Measurements from ENCODE around the gene SMIM8. TPM values are rescaled to one million over a fixed set of nuclear protein-coding genes. Genes with fewer than 3 reads are reported as not detected.
A peak's percentile ranks its signal among the peaks of the same experiment; 100 is the strongest.

The SMIM8 gene
- total RNA-seq (2014; rRNA removed) (3.4 and 5.0 TPM in 2 replicates), Bru-seq, nascent RNA (percentile 57 among the genes with signal in this experiment), BruChase-seq, experiment 1, labeled RNA remaining after a 6-hour chase (percentile 52 among the genes with signal in this experiment), BruChase-seq, experiment 2, labeled RNA remaining after a 2-hour chase (percentile 63 among the genes with signal in this experiment)
- long read RNA-seq, transcript SMIM8-201 (3 exons, 2,405 nt): major isoform, 11 of 18 reads
- long read RNA-seq, partial matches to known transcripts: 3 of 18 reads
- long read RNA-seq, other reads (novel, unspliced or antisense): 4 of 18 reads

GRCh38 chr6:87322304-87323212, at the start of gene SMIM8:
SMIM8 (plus strand) TSS chr6:87322588; CDS start chr6:87337032, 14,444 bp downstream.
- DNase-seq (peak; percentile 74), ATAC-seq (peak; percentile 98)
- Histone ChIP-seq H3K27me3 (ENCODE audit: low read length) (no peaks in the 10 kb centered on the region), H3K9ac (ENCODE audit: low read length) (peak within 1 kb of the TSS; percentile 87), H3K9me3 (ENCODE audit: low read length) (no peaks in the 10 kb centered on the region), H3K4me1 (ENCODE audit: insufficient read depth, low read length) (no peaks in the 10 kb centered on the region; the same call in 1 of the 2 replicates), H3K27ac (ENCODE audit: low read length) (no peak within 1 kb of the TSS), H3K36me3 (ENCODE audit: low read depth, low read length) (no peaks in the 10 kb centered on the region), H3K79me2 (ENCODE audit: low read length) (peaks cover 5% of the 10 kb centered on the region; the same call in 1 of the 2 replicates), H4K20me1 (ENCODE audit: low read length) (no peaks in the 10 kb centered on the region), H2AFZ (ENCODE audit: low read length) (peak within 1 kb of the TSS; percentile 99), H3K9me2 (replicated peaks; ENCODE audit: low read length) (no peaks in the 10 kb centered on the region), H3K4me3 (ENCODE audit: low read length) (peak within 1 kb of the TSS; percentile 95), H3F3A (ENCODE audit: low read length, unreplicated experiment) (no peaks in the 10 kb centered on the region), H3K4me2 (ENCODE audit: low read length) (peak within 1 kb of the TSS; percentile 91)
- ChIA-PET POLR2A (ENCODE audit: unreplicated experiment) (no interaction called here), CTCF (interaction anchor here (1.6 kb wide), 1 partner anchor 70 kb away, joined by 3 read pairs; no protein-coding TSS in a partner anchor)
- BruUV-seq (replicated peaks): TSS peak; percentile 40
- intact Hi-C loops (cut with micrococcal nuclease): no loop called here
- peak; percentile 85 for TF ChIP-seq CTCF (conservative IDR thresholded peaks at IDR 0.05; ENCODE audit: low read depth, low read length)
- no peak for TF ChIP-seq EZH2 (IDR thresholded peaks at IDR 0.05; ENCODE audit: low read length, unreplicated experiment)

GRCh38 chr6:87274660-87275274, 47.6 kb upstream of the SMIM8 start:
- DNase-seq (no peak), ATAC-seq (0 out of 2 replicates have a peak, but pooled peaks have one; percentile 27)
- Histone ChIP-seq H3K4me2 (ENCODE audit: low read length) (no peak overlapping the region), H3K27ac (ENCODE audit: low read length) (no peak overlapping the region), H3K79me2 (ENCODE audit: low read length) (no peaks in the 10 kb centered on the region), H2AFZ (ENCODE audit: low read length) (no peak overlapping the region), H3K9me2 (replicated peaks; ENCODE audit: low read length) (no peaks in the 10 kb centered on the region), H3F3A (ENCODE audit: low read length, unreplicated experiment) (no peaks in the 10 kb centered on the region), H4K20me1 (ENCODE audit: low read length) (no peaks in the 10 kb centered on the region), H3K27me3 (ENCODE audit: low read length) (no peaks in the 10 kb centered on the region), H3K36me3 (ENCODE audit: low read depth, low read length) (no peaks in the 10 kb centered on the region), H3K9ac (ENCODE audit: low read length) (no peak overlapping the region), H3K9me3 (ENCODE audit: low read length) (no peaks in the 10 kb centered on the region), H3K4me3 (ENCODE audit: low read length) (no peak overlapping the region), H3K4me1 (ENCODE audit: insufficient read depth, low read length) (peaks cover 10% of the 10 kb centered on the region; the same call in 1 of the 2 replicates)
- no TSS peak for BruUV-seq (replicated peaks)
- POLR2A ChIA-PET (ENCODE audit: unreplicated experiment): no interaction called here
- CTCF ChIA-PET: no interaction called here
- TF ChIP-seq CTCF (conservative IDR thresholded peaks at IDR 0.05; ENCODE audit: low read depth, low read length) (no peak), EZH2 (IDR thresholded peaks at IDR 0.05; ENCODE audit: low read length, unreplicated experiment) (no peak), EZH2phosphoT487 (IDR thresholded peaks at IDR 0.05; ENCODE audit: borderline replicate concordance, low read length) (no peak)
- intact Hi-C loops (cut with micrococcal nuclease): no loop called here
